Fibroblast of the conjunctiva (primary cell): ENCODE data around the gene DNMBP.

Experiments
- DNase-seq: peaks from one replicate; pipeline ENCODE4 v3.0.0-alpha.2; 2010; ENCODE audit warnings: low read depth

Gene DNMBP, protein sequence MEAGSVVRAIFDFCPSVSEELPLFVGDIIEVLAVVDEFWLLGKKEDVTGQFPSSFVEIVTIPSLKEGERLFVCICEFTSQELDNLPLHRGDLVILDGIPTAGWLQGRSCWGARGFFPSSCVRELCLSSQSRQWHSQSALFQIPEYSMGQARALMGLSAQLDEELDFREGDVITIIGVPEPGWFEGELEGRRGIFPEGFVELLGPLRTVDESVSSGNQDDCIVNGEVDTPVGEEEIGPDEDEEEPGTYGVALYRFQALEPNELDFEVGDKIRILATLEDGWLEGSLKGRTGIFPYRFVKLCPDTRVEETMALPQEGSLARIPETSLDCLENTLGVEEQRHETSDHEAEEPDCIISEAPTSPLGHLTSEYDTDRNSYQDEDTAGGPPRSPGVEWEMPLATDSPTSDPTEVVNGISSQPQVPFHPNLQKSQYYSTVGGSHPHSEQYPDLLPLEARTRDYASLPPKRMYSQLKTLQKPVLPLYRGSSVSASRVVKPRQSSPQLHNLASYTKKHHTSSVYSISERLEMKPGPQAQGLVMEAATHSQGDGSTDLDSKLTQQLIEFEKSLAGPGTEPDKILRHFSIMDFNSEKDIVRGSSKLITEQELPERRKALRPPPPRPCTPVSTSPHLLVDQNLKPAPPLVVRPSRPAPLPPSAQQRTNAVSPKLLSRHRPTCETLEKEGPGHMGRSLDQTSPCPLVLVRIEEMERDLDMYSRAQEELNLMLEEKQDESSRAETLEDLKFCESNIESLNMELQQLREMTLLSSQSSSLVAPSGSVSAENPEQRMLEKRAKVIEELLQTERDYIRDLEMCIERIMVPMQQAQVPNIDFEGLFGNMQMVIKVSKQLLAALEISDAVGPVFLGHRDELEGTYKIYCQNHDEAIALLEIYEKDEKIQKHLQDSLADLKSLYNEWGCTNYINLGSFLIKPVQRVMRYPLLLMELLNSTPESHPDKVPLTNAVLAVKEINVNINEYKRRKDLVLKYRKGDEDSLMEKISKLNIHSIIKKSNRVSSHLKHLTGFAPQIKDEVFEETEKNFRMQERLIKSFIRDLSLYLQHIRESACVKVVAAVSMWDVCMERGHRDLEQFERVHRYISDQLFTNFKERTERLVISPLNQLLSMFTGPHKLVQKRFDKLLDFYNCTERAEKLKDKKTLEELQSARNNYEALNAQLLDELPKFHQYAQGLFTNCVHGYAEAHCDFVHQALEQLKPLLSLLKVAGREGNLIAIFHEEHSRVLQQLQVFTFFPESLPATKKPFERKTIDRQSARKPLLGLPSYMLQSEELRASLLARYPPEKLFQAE (N-terminal part only)

GRCh38 chr10:100009793-100010676 is at the start of gene DNMBP:
DNMBP (minus strand) TSS chr10:100009947; CDS start chr10:99972124, 37,823 bp downstream.
- peak; percentile 51 for DNase-seq

DNA sequence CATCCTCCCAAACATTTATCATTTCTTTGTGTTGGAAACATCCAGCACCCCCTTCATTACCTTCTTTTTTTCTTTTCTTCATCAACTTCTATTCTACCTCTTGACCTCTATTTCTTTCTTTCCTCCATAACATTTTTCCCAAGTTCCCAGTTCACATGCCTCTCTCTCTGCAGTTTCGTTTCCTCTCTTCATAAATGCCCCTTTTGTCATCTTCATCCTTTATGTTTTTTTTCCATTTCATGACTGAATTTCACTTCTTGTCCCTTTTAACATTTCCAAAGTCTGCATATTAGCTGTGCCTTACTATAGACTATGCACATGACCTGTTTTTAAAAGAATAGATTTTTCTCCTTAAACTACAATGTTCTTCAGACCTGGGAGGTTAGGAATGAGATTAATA is 48.2 kb upstream of the DNMBP start:
- no peak for DNase-seq

DNA sequence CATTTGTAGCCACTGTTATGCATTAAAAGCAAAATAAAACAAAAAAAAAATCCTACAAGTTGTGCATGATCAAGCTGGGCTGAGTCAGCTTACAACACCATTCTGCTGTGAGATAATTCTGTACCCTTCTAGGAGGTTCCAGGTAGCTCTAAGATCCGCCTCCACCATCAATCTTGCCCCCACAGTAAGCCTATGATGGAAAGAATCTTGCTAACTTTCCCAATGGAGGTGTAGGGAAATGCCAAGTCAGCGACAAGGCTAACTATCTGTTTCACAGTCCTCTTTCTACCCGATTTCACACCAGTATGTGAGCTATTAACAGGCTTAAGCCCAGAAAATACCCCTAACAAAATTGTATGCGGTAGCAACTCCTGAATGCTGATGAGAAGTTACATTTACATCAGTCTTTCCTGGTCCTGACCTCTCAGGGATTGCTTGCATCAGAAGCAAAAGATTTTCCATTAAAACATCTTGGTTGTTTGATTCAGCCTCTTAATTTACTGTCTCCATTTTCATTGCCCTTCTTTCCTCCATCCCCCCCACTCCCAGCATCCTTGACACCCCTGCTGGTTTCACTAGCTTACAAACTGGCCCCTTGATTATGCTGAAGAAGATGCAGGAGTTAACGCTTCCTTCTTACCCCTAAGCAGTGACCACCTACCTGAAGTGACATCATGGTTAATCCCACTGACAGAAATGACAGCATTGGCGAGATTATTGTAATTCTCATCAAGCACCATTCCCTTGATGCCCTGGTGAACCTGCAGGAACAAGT is 44.1 kb upstream of the DNMBP start:
- no peak for DNase-seq

- DNase-seq, result peak; percentile 74
These were observed 36.3 kb upstream of the DNMBP start for GRCh38 chr10:100046021-100046486.

DNA sequence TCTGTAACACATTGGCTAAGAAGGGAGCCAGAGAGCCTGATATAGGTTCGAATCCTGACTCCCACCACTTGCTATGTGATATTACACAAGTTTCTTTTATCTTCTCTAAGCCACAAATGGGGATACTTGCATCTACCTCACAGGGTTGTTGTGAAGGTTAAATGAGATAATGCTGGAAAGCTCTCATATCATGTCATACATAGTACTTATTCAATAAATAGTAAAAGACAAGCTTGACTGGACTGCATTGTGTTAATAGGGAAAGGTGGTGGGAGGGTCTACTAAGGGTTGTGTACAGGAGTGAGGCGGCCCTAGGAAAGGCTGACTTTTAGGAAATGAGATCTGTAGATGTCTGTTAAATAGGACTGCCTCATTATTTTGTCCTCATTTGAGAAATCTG is 35.8 kb upstream of the DNMBP start:
- DNase-seq, result no peak

DNA sequence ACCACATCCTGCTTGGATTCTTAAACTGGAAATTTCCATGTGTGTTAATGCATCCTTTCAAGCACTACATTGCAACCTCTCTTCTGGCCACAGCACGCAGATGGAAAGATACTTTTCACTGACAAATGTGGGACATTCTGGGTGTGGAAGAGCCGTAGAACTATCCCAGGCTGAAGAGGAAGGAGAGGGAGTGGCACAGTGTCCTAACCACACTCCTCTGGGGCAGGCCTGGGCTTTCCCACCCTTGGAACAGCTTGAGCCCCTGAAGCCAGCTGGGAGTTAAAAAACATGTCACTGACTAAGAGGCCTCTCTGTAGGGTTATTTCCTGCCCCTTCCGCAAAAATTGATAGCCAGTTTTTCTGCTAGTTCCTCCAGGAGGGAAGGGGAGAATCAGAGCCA is 34.0 kb upstream of the DNMBP start:
- DNase-seq, result no peak

- DNase-seq, result no peak
These were observed 33.6 kb upstream of the DNMBP start for GRCh38 chr10:100043344-100043743.

GRCh38 chr10:100041306-100042002 is 31.7 kb upstream of the DNMBP start:
- DNase-seq, result no peak

- no peak for DNase-seq
These were observed 28.9 kb upstream of the DNMBP start for GRCh38 chr10:100038561-100039071.

DNA sequence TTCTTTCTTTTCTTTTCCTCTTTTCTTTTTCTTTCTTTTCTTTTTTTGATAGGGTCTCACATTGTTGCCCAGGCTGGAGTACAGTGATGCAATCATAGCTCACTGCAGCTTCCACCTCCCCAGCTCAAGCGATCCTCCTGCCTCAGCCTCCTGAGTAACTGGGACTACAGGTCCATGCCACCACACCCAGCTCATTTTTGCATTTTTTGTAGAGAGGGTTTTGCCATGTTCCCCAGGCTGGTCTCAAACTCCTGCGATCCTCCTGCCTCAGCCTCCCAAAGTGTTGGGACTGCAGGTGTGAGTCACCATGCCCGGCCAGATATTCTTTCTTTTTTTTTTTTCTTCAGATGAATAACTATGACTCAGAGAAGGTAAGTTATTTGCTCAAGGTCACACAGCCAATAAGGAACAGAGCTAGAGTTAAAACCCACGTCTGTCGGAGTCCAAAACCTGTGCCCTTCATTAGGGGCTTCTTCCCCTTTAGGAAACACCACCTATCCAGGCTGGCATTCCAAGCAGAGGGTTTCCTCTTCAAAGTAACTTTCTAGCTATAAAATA is 28.1 kb upstream of the DNMBP start:
- DNase-seq, result no peak

DNA sequence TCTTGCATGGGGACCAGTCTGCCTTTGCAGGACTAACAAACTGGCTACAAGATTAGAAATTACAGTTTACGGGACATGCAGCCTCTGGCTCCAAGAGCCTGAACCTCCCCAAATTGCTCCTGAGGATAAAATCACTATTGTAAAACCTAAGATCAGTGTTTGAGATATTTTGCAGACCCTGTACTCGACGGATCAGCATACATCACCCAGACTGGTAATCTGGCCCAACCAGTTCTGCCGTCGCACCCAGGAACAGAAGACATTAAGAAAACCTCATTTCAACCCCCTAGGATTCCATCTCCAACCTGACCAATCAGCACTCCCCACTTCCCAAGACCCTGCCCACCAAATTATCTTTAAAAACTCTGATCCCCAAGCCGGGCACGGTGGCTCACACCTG is 27.1 kb upstream of the DNMBP start:
- DNase-seq, result no peak

- DNase-seq, result no peak
These were observed 24.1 kb upstream of the DNMBP start for GRCh38 chr10:100033766-100034418.

DNA sequence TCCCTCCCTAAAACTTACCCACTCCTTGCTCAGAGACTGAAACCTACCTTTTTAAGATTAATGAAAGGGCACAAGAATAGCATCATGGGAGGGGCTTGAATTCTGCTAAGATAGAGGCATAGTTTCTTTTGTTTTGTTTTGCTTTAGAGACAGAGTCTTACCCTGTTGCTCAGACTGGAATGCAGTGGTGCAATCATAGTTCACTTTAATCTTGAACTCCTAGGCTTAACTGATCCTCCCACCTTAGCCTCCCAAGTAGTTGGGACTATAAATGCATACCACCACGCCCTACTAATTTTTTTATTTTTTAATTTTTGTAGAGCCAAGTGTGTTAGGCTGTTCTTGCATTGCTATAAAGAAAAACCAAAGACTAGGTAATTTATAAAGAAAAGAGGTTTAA is 17.7 kb upstream of the DNMBP start:
- DNase-seq, result no peak

- no peak for DNase-seq
These were observed 15.8 kb upstream of the DNMBP start for GRCh38 chr10:100025576-100025975.

DNA sequence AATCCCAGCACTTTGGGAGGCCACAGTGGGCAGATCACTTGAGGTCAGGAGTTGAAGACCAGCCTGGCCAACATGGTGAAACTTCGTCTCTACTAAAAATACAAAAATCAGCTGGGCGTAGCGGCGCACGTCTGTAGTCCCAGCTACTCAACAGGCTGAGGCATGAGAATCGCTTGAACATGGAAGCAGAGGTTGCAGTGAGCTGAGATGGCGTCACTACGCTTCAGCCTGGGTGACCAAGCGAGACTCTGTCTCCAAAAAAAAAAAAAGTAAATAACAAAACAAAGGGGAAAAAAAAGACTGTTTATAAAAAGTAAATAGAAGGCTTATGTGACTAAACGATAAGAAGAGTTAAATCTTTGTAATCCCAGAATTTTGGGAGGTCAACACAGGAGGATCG is 15.0 kb upstream of the DNMBP start:
- DNase-seq, result no peak

GRCh38 chr10:100022403-100022802 is 12.7 kb upstream of the DNMBP start:
- peak; percentile 27 for DNase-seq

- no peak for DNase-seq
These were observed 11.6 kb upstream of the DNMBP start for GRCh38 chr10:100021322-100021721.

DNA sequence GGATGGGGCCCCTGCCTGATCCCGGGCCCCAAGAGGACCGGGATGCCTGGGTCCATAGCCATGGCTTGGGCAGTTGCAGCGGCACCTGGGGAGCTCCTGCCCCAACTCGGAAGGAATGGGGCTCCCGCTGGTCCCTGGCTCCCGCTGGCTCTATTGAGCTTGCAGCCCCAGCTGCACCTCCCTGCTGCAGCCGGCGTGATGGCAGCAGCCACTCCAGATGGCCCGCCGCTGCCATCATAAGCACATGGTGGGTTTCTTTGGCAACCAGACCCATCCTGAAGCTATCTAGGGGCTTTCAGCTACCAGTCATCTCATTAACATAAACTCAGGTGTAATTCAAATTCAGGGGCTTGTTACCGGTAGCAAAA is 11.1 kb upstream of the DNMBP start:
- no peak for DNase-seq
